Smooth muscle cell (in vitro differentiated cells): Measurements from ENCODE around the gene RABGAP1L. TPM values are rescaled to one million over a fixed set of nuclear protein-coding genes. Genes with fewer than 3 reads are reported as not detected.

Experiments
- DNase-seq: peaks from one replicate; lab custom pipeline; 2025; ENCODE audit not compliant: unreplicated experiment; lab: John Stamatoyannopoulos, UW
- H2AFZ ChIP-seq: fragments of 200-600 bp; sonication (generic); 2 replicates; pipeline ENCODE4 v1.6.0; 2016; ENCODE audit warnings: antibody characterized with exemption, low read depth, mild to moderate bottlenecking
- H3F3A ChIP-seq: fragments of 200-600 bp; sonication (generic); 2 replicates; pipeline ENCODE4 v1.6.0; 2017; ENCODE audit warnings: antibody characterized with exemption, low read depth
- H3K27ac ChIP-seq: fragments of 200-600 bp; sonication (generic); 2 replicates; pipeline ENCODE4 v1.5.1; 2016; ENCODE audit warnings: low read depth, mild to moderate bottlenecking
- H3K27me3 ChIP-seq: fragments of 200-600 bp; sonication (generic); 2 replicates; pipeline ENCODE4 v1.6.1; 2016; ENCODE audit warnings: low read depth, mild to moderate bottlenecking
- H3K36me3 ChIP-seq: fragments of 200-600 bp; sonication (generic); 2 replicates; pipeline ENCODE4 v1.5.1; 2016; ENCODE audit warnings: low read depth
- H3K4me1 ChIP-seq: fragments of 200-600 bp; sonication (generic); 2 replicates; pipeline ENCODE4 v1.5.1; 2016; ENCODE audit warnings: low read depth
- H3K4me2 ChIP-seq: fragments of 200-600 bp; sonication (generic); 2 replicates; pipeline ENCODE4 v1.6.0; 2016; ENCODE audit warnings: mild to moderate bottlenecking
- H3K4me3 ChIP-seq: fragments of 200-600 bp; sonication (generic); 2 replicates; pipeline ENCODE4 v1.5.1; 2016; ENCODE audit warnings: mild to moderate bottlenecking
- H3K79me2 ChIP-seq: fragments of 200-600 bp; sonication (generic); 2 replicates; pipeline ENCODE4 v1.6.0; 2016; ENCODE audit warnings: low read depth, mild to moderate bottlenecking
- H3K9ac ChIP-seq: fragments of 200-600 bp; sonication (generic); 2 replicates; pipeline ENCODE4 v1.6.0; 2016; ENCODE audit warnings: low read depth
- H3K9me3 ChIP-seq: fragments of 200-600 bp; sonication (generic); replicated peaks from 2 replicates; pipeline ENCODE4 v1.5.1; 2016; ENCODE audit warnings: low read depth
- H4K20me1 ChIP-seq: fragments of 200-600 bp; sonication (generic); 2 replicates; pipeline ENCODE4 v1.6.0; 2016; ENCODE audit warnings: low read depth
- CTCF ChIP-seq: fragments of 200-600 bp; sonication (generic); IDR thresholded peaks from 2 replicates; pipeline ENCODE4 v1.5.1; 2017; ENCODE audit warnings: borderline replicate concordance, mild to moderate bottlenecking, antibody characterized with exemption; ENCODE audit not compliant: insufficient read depth, poor library complexity, severe bottlenecking
- WGBS: methylation state at CpG from one replicate; pipeline ENCODE4 v1.1.7; 2016; ENCODE audit warnings: low lambda C conversion rate; 5-methylcytosine and 5-hydroxymethylcytosine counted together
- polyA plus RNA-seq: library from polyadenylated mRNA; unstranded; fragments of >200 nt; fragmentation: Nextera tagmentation; extraction: Ambion mirVana; gene quantifications from 2 replicates; pipeline ENCODE4 v1.2.1, GENCODE V29; 2016
- total RNA-seq: library from RNA; depleted of rRNA; stranded (reverse); fragments of >200 nt; gene quantifications from 2 replicates; pipeline ENCODE4 v1.2.3, GENCODE V29; 2014

The RABGAP1L gene
- total and polyA plus RNA-seq, 2 experiments from 2014 or later, result 4.8 to 24.7 TPM

- Histone ChIP-seq H3K4me1 (no peaks in the 10 kb centered on the region), H4K20me1 (no peaks in the 10 kb centered on the region), H3F3A (no peaks in the 10 kb centered on the region), H3K27ac (no peak overlapping the region), H3K79me2 (no peaks in the 10 kb centered on the region), H2AFZ (no peak overlapping the region), H3K4me2 (no peak overlapping the region), H3K9ac (no peak overlapping the region), H3K36me3 (no peaks in the 10 kb centered on the region), H3K4me3 (no peak overlapping the region), H3K27me3 (no peaks in the 10 kb centered on the region), H3K9me3 (no peaks in the 10 kb centered on the region)
- no peak for TF ChIP-seq CTCF
- WGBS, result 88% methylated on average over 2 of the region's 2 CpGs
- DNase-seq, result no peak
Measured at GRCh38 chr1:174415506-174415905, 256.2 kb downstream of the RABGAP1L start.

- WGBS, result 73% methylated on average over 2 of the region's 2 CpGs
- H3K27me3 ChIP-seq, result no peaks in the 10 kb centered on the region
- no peak for TF ChIP-seq CTCF
Measured at GRCh38 chr1:174417921-174418320, 258.6 kb downstream of the RABGAP1L start.

GRCh38 chr1:174425121-174425520, 265.8 kb downstream of the RABGAP1L start:
- TF ChIP-seq CTCF, result no peak
- Histone ChIP-seq H3K4me1 (no peaks in the 10 kb centered on the region), H3K9me3 (no peaks in the 10 kb centered on the region), H2AFZ (no peak overlapping the region), H3K4me2 (no peak overlapping the region), H3K9ac (no peak overlapping the region), H3K36me3 (no peaks in the 10 kb centered on the region), H3K79me2 (no peaks in the 10 kb centered on the region), H3K27ac (no peak overlapping the region), H4K20me1 (no peaks in the 10 kb centered on the region), H3F3A (no peaks in the 10 kb centered on the region), H3K27me3 (no peaks in the 10 kb centered on the region), H3K4me3 (no peak overlapping the region)
- DNase-seq, result no peak

More at GRCh38 chr1:174417921-174418320, 258.6 kb downstream of the RABGAP1L start:
- no peaks in the 10 kb centered on the region for H4K20me1 ChIP-seq
- H2AFZ ChIP-seq, result no peak overlapping the region
- no peak overlapping the region for H3K9ac ChIP-seq
- no peak overlapping the region for H3K4me2 ChIP-seq
- DNase-seq, result no peak
- H3K4me1 ChIP-seq, result no peaks in the 10 kb centered on the region
- no peaks in the 10 kb centered on the region for H3K79me2 ChIP-seq
- no peaks in the 10 kb centered on the region for H3K36me3 ChIP-seq
- H3F3A ChIP-seq, result no peaks in the 10 kb centered on the region
- no peak overlapping the region for H3K27ac ChIP-seq
- H3K4me3 ChIP-seq, result no peak overlapping the region
- no peaks in the 10 kb centered on the region for H3K9me3 ChIP-seq

GRCh38 chr1:174426153-174426552, 266.8 kb downstream of the RABGAP1L start:
- Histone ChIP-seq H3K9me3 (no peaks in the 10 kb centered on the region), H2AFZ (no peak overlapping the region), H3F3A (no peaks in the 10 kb centered on the region), H3K4me2 (no peak overlapping the region), H3K4me1 (no peaks in the 10 kb centered on the region), H3K27ac (no peak overlapping the region), H3K36me3 (no peaks in the 10 kb centered on the region), H3K4me3 (no peak overlapping the region), H3K79me2 (no peaks in the 10 kb centered on the region), H3K9ac (no peak overlapping the region), H3K27me3 (no peaks in the 10 kb centered on the region), H4K20me1 (no peaks in the 10 kb centered on the region)
- WGBS, result 93% methylated on average over 3 of the region's 3 CpGs
- no peak for TF ChIP-seq CTCF
- no peak for DNase-seq
